ENCODE measurements around the gene AFG3L2. TPM values are rescaled to one million over a fixed set of nuclear protein-coding genes. Genes with fewer than 3 reads are reported as not detected.
A peak's percentile ranks its signal among the peaks of the same experiment; 100 is the strongest.

Gene AFG3L2
- total and polyA plus RNA-seq, 9 of the 15 experiments (the other 6 are each of a cell fraction or from before 2014, with no cell fraction given) = 24.1 to 109 (median 84.0) TPM

DNA sequence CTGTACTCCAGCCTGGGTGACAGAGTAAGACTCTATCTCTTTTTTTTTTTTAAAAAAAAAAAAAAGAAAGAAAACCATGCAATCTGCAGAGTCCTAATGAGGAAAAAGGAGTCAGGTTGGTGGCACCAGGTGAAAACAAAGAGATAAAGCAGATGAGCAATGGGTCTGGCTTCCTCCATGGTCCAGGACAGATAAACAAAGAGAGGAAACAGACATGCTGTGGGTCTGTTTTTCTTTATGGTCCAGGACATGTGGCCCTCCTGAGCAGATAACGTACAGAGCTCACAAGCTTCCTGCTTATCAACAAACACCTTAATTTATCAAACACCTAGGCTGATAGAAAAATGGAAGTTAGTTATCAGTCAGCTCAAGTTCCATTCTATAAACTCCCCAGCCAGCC, 93.4 kb downstream of the AFG3L2 start:
- CTCF ChIA-PET (ENCODE audit: low intra/inter-chr PET ratio) = interaction anchor here (0.5 to 1.7 kb wide), 2 partner anchors 104 to 376 kb away, joined by 3 to 4 read pairs; no protein-coding TSS in a partner anchor
- Histone ChIP-seq H3K9me1 (ENCODE audit: control insufficient read depth, insufficient read depth, low read length) (no peaks in the 10 kb centered on the region), H3K4me2 (ENCODE audit: insufficient read depth, low read length) (no peak overlapping the region), H3K9me3 (replicated peaks; ENCODE audit: control insufficient read depth, insufficient read depth, low read depth, low read length) (no peaks in the 10 kb centered on the region), H3K79me2 (ENCODE audit: control insufficient read depth, insufficient read depth, low read length) (no peaks in the 10 kb centered on the region), H3K9ac (ENCODE audit: insufficient read depth in 1 of 2, low read depth in 2 of 2, low read length in 2 of 2) (no peak overlapping the region), H4K20me1 (replicated peaks; ENCODE audit: control insufficient read depth, insufficient read depth, low read length) (no peaks in the 10 kb centered on the region), H3K4me3 (no peak overlapping the region), H3K36me3 (ENCODE audit: control insufficient read depth, insufficient read depth, low read length) (no peaks in the 10 kb centered on the region), H3K27ac (ENCODE audit: extremely low read depth, low read depth, low read length) (no peak overlapping the region), H2AFZ (ENCODE audit: low read depth, low read length) (no peak overlapping the region), H3K4me1 (replicated peaks in 1 of 2; ENCODE audit: control insufficient read depth in 2 of 2, insufficient read depth in 2 of 2, low read length in 2 of 2) (peaks cover 12 to 23% of the 10 kb centered on the region in 2 experiments; a peak in 4 of 5 replicates), H3K27me3 (ENCODE audit: control insufficient read depth in 2 of 2, insufficient read depth in 2 of 2, low read length in 2 of 2) (no peaks in the 10 kb centered on the region)
- DNase-seq (ENCODE audit: extremely low read depth in 1 of 4, low spot score in 3 of 4) (peak in 3 of 4 experiments; percentile 38 to 64 (median 56)), ATAC-seq (peak; percentile 14; the same call in 1 of the 3 replicates), FAIRE-seq (no peak)
- 8% methylated on average over 1 of the region's 1 CpG for WGBS (ENCODE audit: insufficient coverage, low coverage, missing lambda C conversion rate)
- BruUV-seq (replicated peaks) = no TSS peak
- POLR2A ChIA-PET = interaction anchor here (1.0 to 1.7 kb wide), 3 partner anchors 12 to 16 kb away, joined by 4 to 7 read pairs (median 6); no protein-coding TSS in a partner anchor
- in situ Hi-C loops (cut with MboI) (loop anchor here (5.0 kb wide), 1 partner anchor 379 kb away; no protein-coding TSS in a partner anchor), intact Hi-C loops (cut with micrococcal nuclease) (loop anchor here (1.0 to 5.0 kb wide), 4 partner anchors 44 to 377 kb away; partner anchors contain the start of gene AFG3L2)
- TF ChIP-seq, protein P1, sequence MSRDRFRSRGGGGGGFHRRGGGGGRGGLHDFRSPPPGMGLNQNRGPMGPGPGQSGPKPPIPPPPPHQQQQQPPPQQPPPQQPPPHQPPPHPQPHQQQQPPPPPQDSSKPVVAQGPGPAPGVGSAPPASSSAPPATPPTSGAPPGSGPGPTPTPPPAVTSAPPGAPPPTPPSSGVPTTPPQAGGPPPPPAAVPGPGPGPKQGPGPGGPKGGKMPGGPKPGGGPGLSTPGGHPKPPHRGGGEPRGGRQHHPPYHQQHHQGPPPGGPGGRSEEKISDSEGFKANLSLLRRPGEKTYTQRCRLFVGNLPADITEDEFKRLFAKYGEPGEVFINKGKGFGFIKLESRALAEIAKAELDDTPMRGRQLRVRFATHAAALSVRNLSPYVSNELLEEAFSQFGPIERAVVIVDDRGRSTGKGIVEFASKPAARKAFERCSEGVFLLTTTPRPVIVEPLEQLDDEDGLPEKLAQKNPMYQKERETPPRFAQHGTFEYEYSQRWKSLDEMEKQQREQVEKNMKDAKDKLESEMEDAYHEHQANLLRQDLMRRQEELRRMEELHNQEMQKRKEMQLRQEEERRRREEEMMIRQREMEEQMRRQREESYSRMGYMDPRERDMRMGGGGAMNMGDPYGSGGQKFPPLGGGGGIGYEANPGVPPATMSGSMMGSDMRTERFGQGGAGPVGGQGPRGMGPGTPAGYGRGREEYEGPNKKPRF (IDR thresholded peaks at IDR 0.05; ENCODE audit: low read depth, low read length) = no peak
- TF ChIP-seq ZEB2 (IDR thresholded peaks at IDR 0.05) = peak; percentile 62; the same call in 1 of the 2 replicates
- no peak for TF ChIP-seq NR2C2 (CRISPR knock-in tag; IDR thresholded peaks at IDR 0.05)
- TF ChIP-seq NR2C2 (tag; IDR thresholded peaks at IDR 0.05) = no peak
- TF ChIP-seq, protein P2, sequence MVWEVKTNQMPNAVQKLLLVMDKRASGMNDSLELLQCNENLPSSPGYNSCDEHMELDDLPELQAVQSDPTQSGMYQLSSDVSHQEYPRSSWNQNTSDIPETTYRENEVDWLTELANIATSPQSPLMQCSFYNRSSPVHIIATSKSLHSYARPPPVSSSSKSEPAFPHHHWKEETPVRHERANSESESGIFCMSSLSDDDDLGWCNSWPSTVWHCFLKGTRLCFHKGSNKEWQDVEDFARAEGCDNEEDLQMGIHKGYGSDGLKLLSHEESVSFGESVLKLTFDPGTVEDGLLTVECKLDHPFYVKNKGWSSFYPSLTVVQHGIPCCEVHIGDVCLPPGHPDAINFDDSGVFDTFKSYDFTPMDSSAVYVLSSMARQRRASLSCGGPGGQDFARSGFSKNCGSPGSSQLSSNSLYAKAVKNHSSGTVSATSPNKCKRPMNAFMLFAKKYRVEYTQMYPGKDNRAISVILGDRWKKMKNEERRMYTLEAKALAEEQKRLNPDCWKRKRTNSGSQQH (CRISPR knock-in tag; IDR thresholded peaks at IDR 0.05) = no peak
- no peak for TF ChIP-seq NUFIP1 (IDR thresholded peaks at IDR 0.05; ENCODE audit: partially characterized antibody)
- TF ChIP-seq, protein P3, sequence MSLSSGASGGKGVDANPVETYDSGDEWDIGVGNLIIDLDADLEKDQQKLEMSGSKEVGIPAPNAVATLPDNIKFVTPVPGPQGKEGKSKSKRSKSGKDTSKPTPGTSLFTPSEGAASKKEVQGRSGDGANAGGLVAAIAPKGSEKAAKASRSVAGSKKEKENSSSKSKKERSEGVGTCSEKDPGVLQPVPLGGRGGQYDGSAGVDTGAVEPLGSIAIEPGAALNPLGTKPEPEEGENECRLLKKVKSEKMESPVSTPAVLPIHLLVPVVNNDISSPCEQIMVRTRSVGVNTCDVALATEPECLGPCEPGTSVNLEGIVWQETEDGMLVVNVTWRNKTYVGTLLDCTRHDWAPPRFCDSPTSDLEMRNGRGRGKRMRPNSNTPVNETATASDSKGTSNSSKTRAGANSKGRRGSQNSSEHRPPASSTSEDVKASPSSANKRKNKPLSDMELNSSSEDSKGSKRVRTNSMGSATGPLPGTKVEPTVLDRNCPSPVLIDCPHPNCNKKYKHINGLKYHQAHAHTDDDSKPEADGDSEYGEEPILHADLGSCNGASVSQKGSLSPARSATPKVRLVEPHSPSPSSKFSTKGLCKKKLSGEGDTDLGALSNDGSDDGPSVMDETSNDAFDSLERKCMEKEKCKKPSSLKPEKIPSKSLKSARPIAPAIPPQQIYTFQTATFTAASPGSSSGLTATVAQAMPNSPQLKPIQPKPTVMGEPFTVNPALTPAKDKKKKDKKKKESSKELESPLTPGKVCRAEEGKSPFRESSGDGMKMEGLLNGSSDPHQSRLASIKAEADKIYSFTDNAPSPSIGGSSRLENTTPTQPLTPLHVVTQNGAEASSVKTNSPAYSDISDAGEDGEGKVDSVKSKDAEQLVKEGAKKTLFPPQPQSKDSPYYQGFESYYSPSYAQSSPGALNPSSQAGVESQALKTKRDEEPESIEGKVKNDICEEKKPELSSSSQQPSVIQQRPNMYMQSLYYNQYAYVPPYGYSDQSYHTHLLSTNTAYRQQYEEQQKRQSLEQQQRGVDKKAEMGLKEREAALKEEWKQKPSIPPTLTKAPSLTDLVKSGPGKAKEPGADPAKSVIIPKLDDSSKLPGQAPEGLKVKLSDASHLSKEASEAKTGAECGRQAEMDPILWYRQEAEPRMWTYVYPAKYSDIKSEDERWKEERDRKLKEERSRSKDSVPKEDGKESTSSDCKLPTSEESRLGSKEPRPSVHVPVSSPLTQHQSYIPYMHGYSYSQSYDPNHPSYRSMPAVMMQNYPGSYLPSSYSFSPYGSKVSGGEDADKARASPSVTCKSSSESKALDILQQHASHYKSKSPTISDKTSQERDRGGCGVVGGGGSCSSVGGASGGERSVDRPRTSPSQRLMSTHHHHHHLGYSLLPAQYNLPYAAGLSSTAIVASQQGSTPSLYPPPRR (CRISPR knock-in tag; IDR thresholded peaks at IDR 0.05; ENCODE audit: borderline replicate concordance) = no peak
- no peak for TF ChIP-seq POLR2AphosphoS2 (IDR thresholded peaks at IDR 0.05; ENCODE audit: low read length)
- TF ChIP-seq TRIM24 (IDR thresholded peaks at IDR 0.05) = peak; percentile 28 to 60; a peak in 2 of 4 replicates
- TF ChIP-seq ZNF699 (CRISPR knock-in tag; IDR thresholded peaks at IDR 0.05; ENCODE audit: insufficient replicate concordance) = no peak
- no peak for TF ChIP-seq CREBBP (IDR thresholded peaks at IDR 0.05; ENCODE audit: low read depth, low read length)
- no peak for TF ChIP-seq ZNF184 (CRISPR knock-in tag; IDR thresholded peaks at IDR 0.05)
- no peak for TF ChIP-seq MTA3 (IDR thresholded peaks at IDR 0.05; ENCODE audit: borderline replicate concordance)
- TF ChIP-seq TEAD2 (tag; IDR thresholded peaks at IDR 0.05) = no peak
